Stomach (tissue), 4 donors: ENCODE data around the gene SOWAHA.

Source experiments
- CTCF ChIP-seq, 7 experiments: fragments of 450-650 bp in 4 of 7; fragments of 200-600 bp in 3 of 7; sonication (generic) in 3 of 7; IDR thresholded peaks; one replicate each; pipeline ENCODE4 v1.5.1; 2016 to 2019; ENCODE audit warnings: antibody characterized with exemption in 7 of 7, control low read depth in 2 of 7, mild to moderate bottlenecking in 1 of 7
- EP300 ChIP-seq: sonication (generic); formaldehyde crosslinking; IDR thresholded peaks from one replicate; pipeline ENCODE4 v1.6.1; 2017; ENCODE audit warnings: antibody characterized with exemption
- POLR2A ChIP-seq, 4 donors: fragments of 450-650 bp; IDR thresholded peaks; one replicate each; pipeline ENCODE4 v1.6.1; 2016; ENCODE audit warnings: antibody characterized with exemption in 4 of 4, control low read depth in 2 of 4, mild to moderate bottlenecking in 1 of 4, moderate library complexity in 1 of 4
- POLR2AphosphoS5 ChIP-seq, 3 donors: sonication (generic); formaldehyde crosslinking; IDR thresholded peaks; one replicate each; pipeline ENCODE4 v1.6.1; 2016; ENCODE audit warnings: antibody characterized with exemption in 3 of 3

DNA sequence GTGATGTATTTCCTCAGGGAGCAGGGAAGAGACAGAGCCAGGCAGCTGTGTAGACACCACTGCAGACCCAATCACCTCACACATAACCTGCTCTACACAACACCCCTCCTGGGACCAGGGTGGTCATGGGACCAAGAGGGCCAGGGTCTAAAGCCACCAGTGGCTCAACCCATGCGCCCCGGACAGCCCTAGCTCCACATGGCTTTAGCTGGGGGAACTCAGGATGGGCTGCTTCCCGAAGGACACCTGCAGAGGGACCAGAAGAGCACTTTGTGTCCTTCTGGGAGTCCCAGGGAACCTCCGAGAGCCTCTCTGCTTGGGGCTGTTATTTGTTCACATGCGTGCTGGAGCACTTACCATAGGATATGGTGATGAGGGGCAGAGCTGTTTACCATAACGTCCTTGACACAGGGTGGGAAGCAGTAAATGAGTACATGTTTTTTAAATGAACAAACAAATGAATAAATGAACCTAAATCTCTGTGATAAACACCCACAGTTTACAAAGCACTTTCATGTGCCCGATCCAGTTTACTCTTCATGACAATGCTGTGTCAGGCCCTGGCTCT, 48.3 kb upstream of the SOWAHA start:
- no peak for TF ChIP-seq POLR2AphosphoS5 (IDR thresholded peaks at IDR 0.05)
- no peak for TF ChIP-seq CTCF (IDR thresholded peaks at IDR 0.05)
- no peak for TF ChIP-seq POLR2A (IDR thresholded peaks at IDR 0.05)
- TF ChIP-seq EP300, result no peak
